Endothelial cell of umbilical vein (primary cell): ENCODE measurements around the gene SPINK4. TPM values are rescaled to one million over a fixed set of nuclear protein-coding genes. Genes with fewer than 3 reads are reported as not detected.

Experiments
- BruUV-seq: library from RNA; stranded (reverse); fragments of 400-500 nt; replicated peaks from 2 replicates; lab custom pipeline; 2021; lab: Mats Ljungman, UMichigan
- CTCF ChIA-PET: fragments of 300-600, 350-600 bp; sonication (Branson Sonifier 250); formaldehyde crosslinking; loops from one replicate; lab custom pipeline; 2021; ENCODE audit warnings: antibody characterized with exemption, inconsistent platforms; lab: Charles Lee
- POLR2A ChIA-PET: fragments of 300-600, 350-600 bp; sonication (Branson Sonifier 250); formaldehyde crosslinking; loops from one replicate; lab custom pipeline; 2021; ENCODE audit warnings: antibody characterized with exemption, inconsistent platforms; lab: Charles Lee
- DNase-seq: peaks from one replicate; pipeline ENCODE4 v3.0.0-alpha.2; 2011; ENCODE audit warnings: low read depth, low spot score
- FAIRE-seq: peaks from 2 replicates; lab custom pipeline; 2011; peaks lifted over from hg19 to GRCh38; lab: Jason Lieb, UNC
- H2AFZ ChIP-seq: 2 replicates; pipeline ENCODE4 v1.6.0; 2012; ENCODE audit warnings: low read depth, low read length, control low read depth, inconsistent platforms
- H3K27ac ChIP-seq: 2 replicates; pipeline ENCODE4 v1.5.1; 2011; ENCODE audit warnings: low read depth, mild to moderate bottlenecking, control low read depth, low read length, moderate library complexity; ENCODE audit not compliant: insufficient read depth
- H3K27me3 ChIP-seq, 2 experiments: 2 replicates each; pipeline versions ENCODE4 v1.6.0 to v1.6.1; 2011; ENCODE audit warnings: low read length in 2 of 2, mixed read lengths in 1 of 2; ENCODE audit not compliant: control insufficient read depth in 2 of 2, insufficient read depth in 2 of 2
- H3K36me3 ChIP-seq, 2 experiments: 2 replicates in 1 of 2; 3 replicates in 1 of 2; pipeline ENCODE4 v1.5.1; 2011; ENCODE audit warnings: low read length in 2 of 2, mild to moderate bottlenecking in 1 of 2, moderate library complexity in 1 of 2; ENCODE audit not compliant: control insufficient read depth in 2 of 2, insufficient read depth in 2 of 2; ENCODE audit errors: extremely low read depth in 1 of 2
- H3K4me1 ChIP-seq: 3 replicates; pipeline ENCODE4 v1.5.1; 2011; ENCODE audit warnings: mild to moderate bottlenecking, low read length; ENCODE audit not compliant: control insufficient read depth, insufficient read depth; ENCODE audit errors: extremely low read depth
- H3K4me2 ChIP-seq: 2 replicates; pipeline ENCODE4 v1.6.1; 2011; ENCODE audit warnings: low read length, control low read depth, mixed read lengths; ENCODE audit not compliant: insufficient read depth
- H3K4me3 ChIP-seq, 3 experiments: fragments of 200-600 bp in 1 of 3; sonication (generic), shearing (Covaris generic) in 1 of 3; replicated peaks in 1 of 3; 2 replicates each; pipeline ENCODE4 v1.5.1; 2011 to 2016; ENCODE audit warnings: control low read depth in 3 of 3, low read length in 3 of 3, mild to moderate bottlenecking in 2 of 3, inconsistent platforms in 1 of 3, low read depth in 1 of 3, moderate library complexity in 1 of 3; ENCODE audit not compliant: insufficient read depth in 1 of 3
- H3K79me2 ChIP-seq: 2 replicates; pipeline ENCODE4 v1.6.0; 2012; ENCODE audit warnings: low read length, inconsistent platforms; ENCODE audit not compliant: control insufficient read depth, insufficient read depth
- H3K9ac ChIP-seq: replicated peaks from 2 replicates; pipeline ENCODE3; 2011; ENCODE audit warnings: low read length, control low read depth; ENCODE audit not compliant: insufficient read depth; ENCODE audit errors: extremely low read depth
- H3K9me1 ChIP-seq: replicated peaks from 3 replicates; pipeline ENCODE4 v1.6.0; 2011; ENCODE audit warnings: mild to moderate bottlenecking, low read length; ENCODE audit not compliant: control insufficient read depth, insufficient read depth; ENCODE audit errors: extremely low read depth
- H3K9me3 ChIP-seq: replicated peaks from 2 replicates; pipeline ENCODE4 v1.5.1; 2012; ENCODE audit warnings: low read length, inconsistent platforms; ENCODE audit not compliant: control insufficient read depth, insufficient read depth
- H4K20me1 ChIP-seq: replicated peaks from 2 replicates; pipeline ENCODE3; 2011; ENCODE audit warnings: mild to moderate bottlenecking, low read length; ENCODE audit not compliant: control insufficient read depth, insufficient read depth; ENCODE audit errors: extremely low read depth
- CTCF ChIP-seq, 2 donors: IDR thresholded peaks; 1 replicate in 1 of 2; 2 replicates in 1 of 2; pipeline ENCODE4 v1.5.1; 2011; ENCODE audit warnings: low read length in 2 of 2, mild to moderate bottlenecking in 2 of 2, moderate library complexity in 2 of 2, control low read depth in 1 of 2, inconsistent platforms in 1 of 2, low read depth in 1 of 2; ENCODE audit not compliant: insufficient read depth in 1 of 2; ENCODE audit errors: extremely low read depth in 1 of 2
- EZH2 ChIP-seq: IDR thresholded peaks from 2 replicates; pipeline ENCODE4 v1.6.1; 2012; ENCODE audit warnings: borderline replicate concordance, low read depth, mild to moderate bottlenecking, moderate library complexity, low read length, inconsistent platforms; ENCODE audit not compliant: severe bottlenecking
- FOS ChIP-seq: IDR thresholded peaks from 2 replicates; pipeline ENCODE4 v1.6.1; 2011; ENCODE audit warnings: mild to moderate bottlenecking, low read length, moderate library complexity, borderline replicate concordance; ENCODE audit not compliant: insufficient read depth
- GATA2 ChIP-seq: IDR thresholded peaks from 2 replicates; pipeline ENCODE4 v1.7.0; 2011; ENCODE audit warnings: low read depth, mild to moderate bottlenecking, moderate library complexity, mixed read lengths, low read length; ENCODE audit not compliant: insufficient read length, insufficient read depth
- JUN ChIP-seq: IDR thresholded peaks from 2 replicates; pipeline ENCODE4 v1.6.1; 2011; ENCODE audit warnings: borderline replicate concordance, low read depth; ENCODE audit not compliant: insufficient read length, insufficient read depth
- MAX ChIP-seq: IDR thresholded peaks from 2 replicates; pipeline ENCODE4 v1.6.1; 2011; ENCODE audit not compliant: insufficient read depth, insufficient read length
- MYC ChIP-seq: IDR thresholded peaks from one replicate; pipeline ENCODE4 v1.6.1; 2011; ENCODE audit warnings: mild to moderate bottlenecking, low read depth, low read length
- POLR2A ChIP-seq: IDR thresholded peaks from 2 replicates; pipeline ENCODE4 v1.6.1; 2012; ENCODE audit warnings: low read depth, mild to moderate bottlenecking, control low read depth, low read length
- POLR2AphosphoS5 ChIP-seq: IDR thresholded peaks from 2 replicates; pipeline ENCODE4 v1.6.1; 2012; ENCODE audit warnings: low read depth, mild to moderate bottlenecking, control low read depth, low read length, moderate library complexity; ENCODE audit not compliant: insufficient read depth
- dilution Hi-C: fragments of 300-500 bp; cut with MboI; formaldehyde crosslinking; loops from one replicate; pipeline ENCODE4 v1.15.0; 2019; ENCODE audit warnings: low sequenced_read_pairs; ENCODE audit not compliant: extremely low pct_ligation_motif_present
- intact Hi-C: fragments of 100-400 bp; cut with micrococcal nuclease; formaldehyde crosslinking; loops from one replicate; pipeline ENCODE4 v1.10.0; 2022
- polyA plus RNA-seq, 4 experiments: library from polyadenylated mRNA; depleted of rRNA in 3 of 4; stranded (reverse) in 3 of 4; unstranded in 1 of 4; fragments of >200 nt; gene quantifications; 2 replicates each; pipeline versions ENCODE4 v1.2.1 to v1.2.3, GENCODE V29; 2011 to 2012; ENCODE audit warnings: missing spikeins in 1 of 4
- total RNA-seq: library from RNA; stranded (reverse); gene quantifications from 2 replicates; pipeline ENCODE4 v1.2.3, GENCODE V29; 2021

Gene SPINK4
- total and polyA plus RNA-seq, 2 donors (not counting 3 experiments of a cell fraction or from before 2014, with no cell fraction given): not detected

- Histone ChIP-seq H3K27ac (no peak overlapping the region), H3K4me2 (no peak overlapping the region), H3K9ac (no peak overlapping the region), H3K9me3 (no peaks in the 10 kb centered on the region), H3K27me3 (no peaks in the 10 kb centered on the region), H3K79me2 (no peaks in the 10 kb centered on the region), H3K9me1 (no peaks in the 10 kb centered on the region), H2AFZ (no peak overlapping the region), H3K36me3 (peaks cover 13 to 27% of the 10 kb centered on the region in 2 experiments), H3K4me3 (no peak overlapping the region), H3K4me1 (no peaks in the 10 kb centered on the region), H4K20me1 (no peaks in the 10 kb centered on the region)
- ChIA-PET CTCF (interaction anchor here (0.9 to 2.6 kb wide), 5 partner anchors 10 to 193 kb away, joined by 4 to 10 read pairs (median 7); partner anchors contain the start of gene NFX1), POLR2A (interaction anchor here (1.1 kb wide), 1 partner anchor 16 kb away, joined by 3 read pairs; the partner anchor contains the start of gene NFX1)
- intact Hi-C loops (no loop called here), dilution Hi-C loops (no loop called here)
- BruUV-seq: no TSS peak
- FAIRE-seq: no peak
- DNase-seq: no peak
- TF ChIP-seq MYC: no peak
- no peak for TF ChIP-seq FOS
- TF ChIP-seq CTCF (IDR thresholded peaks at IDR 0.05; ENCODE audit: extremely low read depth in 1 of 2, insufficient read depth in 1 of 2, low read depth in 1 of 2, low read length in 2 of 2): no peak
Measured at GRCh38 chr9:33273266-33273971, 33.5 kb downstream of the SPINK4 start.

- no TSS peak for BruUV-seq
- no peak overlapping the region for H3K27ac ChIP-seq
- intact Hi-C loops (no loop called here), dilution Hi-C loops (no loop called here)
- H2AFZ ChIP-seq: no peak overlapping the region
- FAIRE-seq (no peak), DNase-seq (no peak)
- POLR2A ChIA-PET: no interaction called here
- no peak overlapping the region for H3K4me3 ChIP-seq
- CTCF ChIA-PET: interaction anchor here (0.9 to 2.6 kb wide), 5 partner anchors 9 to 193 kb away, joined by 4 to 10 read pairs (median 7); partner anchors contain the start of gene NFX1
- no peaks in the 10 kb centered on the region for H3K4me1 ChIP-seq
- H3K9me3 ChIP-seq: no peaks in the 10 kb centered on the region
- H3K9ac ChIP-seq: no peak overlapping the region
- H4K20me1 ChIP-seq: no peaks in the 10 kb centered on the region
- H3K79me2 ChIP-seq: no peaks in the 10 kb centered on the region
- H3K36me3 ChIP-seq: peaks cover 16 to 28% of the 10 kb centered on the region in 2 experiments
- no peaks in the 10 kb centered on the region for H3K9me1 ChIP-seq
- TF ChIP-seq MAX: no peak
- no peak for TF ChIP-seq CTCF (IDR thresholded peaks at IDR 0.05; ENCODE audit: extremely low read depth in 1 of 2, insufficient read depth in 1 of 2, low read depth in 1 of 2, low read length in 2 of 2)
- TF ChIP-seq GATA2: no peak
- no peak for TF ChIP-seq JUN
- no peak for TF ChIP-seq EZH2
- no peak for TF ChIP-seq MYC
- no peak for TF ChIP-seq FOS
- TF ChIP-seq POLR2A: no peak
- TF ChIP-seq POLR2AphosphoS5: no peak
- H3K4me2 ChIP-seq: no peak overlapping the region
- no peaks in the 10 kb centered on the region for H3K27me3 ChIP-seq
Measured at GRCh38 chr9:33273972-33274328, 34.0 kb downstream of the SPINK4 start.
